ENCODE data around the gene NRN1.

- TF ChIP-seq CTCF (IDR thresholded peaks at IDR 0.05) (no peak), POLR2A (IDR thresholded peaks at IDR 0.05) (no peak)
Measured at GRCh38 chr6:6052216-6052615, 45.5 kb upstream of the NRN1 start.

Measured in vagina (tissue), 2 donors.